ENCODE results near the gene CEP170B.

DNA sequence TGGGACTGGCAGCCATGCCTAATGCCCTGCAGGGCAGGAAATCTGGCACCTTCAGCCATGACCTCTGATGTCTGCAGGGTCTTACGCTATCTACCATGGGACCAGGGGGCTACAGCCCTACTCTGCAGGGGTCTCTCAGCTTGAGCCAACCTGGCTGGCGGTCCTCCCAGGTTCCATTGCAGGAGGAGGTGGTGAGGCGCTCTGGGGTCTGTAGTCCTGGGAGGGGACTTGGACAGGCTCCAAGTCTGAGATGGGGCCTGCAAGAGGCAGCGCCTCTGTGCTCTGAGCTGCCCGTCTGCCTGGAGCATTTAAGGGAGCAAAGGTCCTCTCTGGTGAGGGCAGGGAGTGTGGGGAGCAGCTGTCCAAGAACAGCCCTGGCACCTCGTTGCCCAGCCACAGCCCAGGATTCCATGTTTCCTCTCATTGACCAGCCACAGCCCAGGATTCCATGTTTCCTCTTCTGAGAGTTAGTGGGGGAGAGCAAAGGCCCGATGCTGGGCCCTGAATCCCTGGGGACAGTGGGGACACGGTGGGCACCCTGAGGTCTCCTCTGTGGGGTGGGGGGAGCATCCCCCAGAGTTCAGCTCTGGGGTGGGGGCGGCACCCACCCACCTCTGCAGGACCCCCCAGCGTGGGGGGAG is 60.3 kb downstream of the CEP170B start:
- TF ChIP-seq EZH2 (IDR thresholded peaks at IDR 0.05; ENCODE audit: borderline replicate concordance, low read length): no peak
- TF ChIP-seq, protein P1, sequence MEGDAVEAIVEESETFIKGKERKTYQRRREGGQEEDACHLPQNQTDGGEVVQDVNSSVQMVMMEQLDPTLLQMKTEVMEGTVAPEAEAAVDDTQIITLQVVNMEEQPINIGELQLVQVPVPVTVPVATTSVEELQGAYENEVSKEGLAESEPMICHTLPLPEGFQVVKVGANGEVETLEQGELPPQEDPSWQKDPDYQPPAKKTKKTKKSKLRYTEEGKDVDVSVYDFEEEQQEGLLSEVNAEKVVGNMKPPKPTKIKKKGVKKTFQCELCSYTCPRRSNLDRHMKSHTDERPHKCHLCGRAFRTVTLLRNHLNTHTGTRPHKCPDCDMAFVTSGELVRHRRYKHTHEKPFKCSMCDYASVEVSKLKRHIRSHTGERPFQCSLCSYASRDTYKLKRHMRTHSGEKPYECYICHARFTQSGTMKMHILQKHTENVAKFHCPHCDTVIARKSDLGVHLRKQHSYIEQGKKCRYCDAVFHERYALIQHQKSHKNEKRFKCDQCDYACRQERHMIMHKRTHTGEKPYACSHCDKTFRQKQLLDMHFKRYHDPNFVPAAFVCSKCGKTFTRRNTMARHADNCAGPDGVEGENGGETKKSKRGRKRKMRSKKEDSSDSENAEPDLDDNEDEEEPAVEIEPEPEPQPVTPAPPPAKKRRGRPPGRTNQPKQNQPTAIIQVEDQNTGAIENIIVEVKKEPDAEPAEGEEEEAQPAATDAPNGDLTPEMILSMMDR (conservative IDR thresholded peaks at IDR 0.05 in 1 of 2, IDR thresholded peaks at IDR 0.05 in 1 of 2; ENCODE audit: extremely low read depth in 1 of 2, insufficient read depth in 1 of 2, low read depth in 1 of 2, low read length in 2 of 2): no peak

All from mammary epithelial cell (primary cell).